H1 (cell line): ENCODE results near the gene SCUBE2. TPM values are rescaled to one million over a fixed set of nuclear protein-coding genes. Genes with fewer than 3 reads are reported as not detected.

Experiments used
- KDM4A ChIP-seq: IDR thresholded peaks from one replicate; pipeline ENCODE4 v1.7.1; 2012; ENCODE audit warnings: low read depth, mild to moderate bottlenecking, moderate library complexity, low read length, inconsistent platforms; ENCODE audit not compliant: severe bottlenecking
- TAF7 ChIP-seq: optimal IDR thresholded peaks from 2 replicates; pipeline ENCODE3; 2011; ENCODE audit warnings: low read depth, mild to moderate bottlenecking, inconsistent platforms, low read length, moderate library complexity, borderline replicate concordance
- polyA plus RNA-seq, 7 experiments: library from polyadenylated mRNA; depleted of rRNA in 3 of 7; stranded (reverse) in 5 of 7; unstranded in 2 of 7; fragments of >200 nt in 5 of 7; fragments of 200-250 nt in 2 of 7; gene quantifications; 1 replicate in 5 of 7; 2 replicates in 1 of 7; 4 replicates in 1 of 7; pipeline versions ENCODE4 v1.2.1 to v1.2.3, GENCODE V29; 2011 to 2013; ENCODE audit warnings: missing spikeins in 2 of 7, mixed read lengths in 2 of 7
- total RNA-seq: library from RNA; stranded (reverse); fragmentation: NEBNext Ultra II Directional; extraction: Animal tissue kit (Norgen Biotek cat#: 25700); gene quantifications from 2 replicates; pipeline ENCODE4 v1.2.1, GENCODE V29; 2021

Gene SCUBE2
- total and polyA plus RNA-seq, 2 of the 8 experiments (the other 6 are each of a cell fraction or from before 2014, with no cell fraction given): 0.29 to 1.2 TPM

DNA sequence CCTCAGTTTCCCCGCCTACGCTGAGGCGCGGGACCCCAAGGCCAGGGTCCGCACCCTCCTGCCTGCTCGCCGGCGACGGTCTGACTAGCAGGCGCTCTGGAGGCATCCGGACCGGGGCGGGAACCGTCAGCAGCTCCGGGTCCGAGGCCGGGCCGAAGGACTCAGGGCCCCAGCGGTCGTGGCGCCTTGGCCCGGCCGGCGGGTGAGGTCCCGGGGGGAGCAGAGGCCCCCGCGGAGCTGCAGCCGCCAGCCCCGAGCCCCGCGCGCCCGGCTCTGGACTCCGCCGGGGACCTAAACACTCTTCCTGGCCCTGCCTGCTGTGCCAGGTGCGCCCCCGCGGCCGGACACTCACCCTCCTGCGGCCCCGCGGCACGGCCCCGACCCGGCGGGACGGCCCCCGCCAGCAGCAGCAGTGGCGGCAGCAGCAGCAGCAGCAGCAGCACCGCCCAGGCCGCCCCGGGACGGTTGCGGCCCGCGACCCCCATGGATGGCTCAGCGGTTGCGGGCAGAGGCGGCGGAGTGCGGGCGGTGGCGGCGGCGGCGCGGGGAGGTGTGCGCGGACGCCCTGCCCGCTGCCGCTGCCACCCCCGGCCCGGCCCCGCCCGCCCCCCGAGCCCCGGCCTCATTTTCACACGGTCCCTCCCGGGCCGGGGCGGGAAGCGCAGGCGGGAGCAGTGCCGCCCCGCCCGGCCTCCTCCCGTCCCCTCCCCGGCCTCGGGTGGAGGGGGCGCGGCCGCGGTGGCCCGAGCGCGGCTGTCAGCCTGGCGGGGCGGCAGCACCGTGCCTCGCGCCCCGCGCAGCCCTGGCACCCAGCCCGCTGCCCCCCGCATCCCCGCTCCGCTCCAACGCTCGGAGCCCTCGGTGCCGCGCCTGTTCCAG is at the start of gene SCUBE2 (continued):
- TF ChIP-seq TAF7: no peak
- peak; percentile 85 for TF ChIP-seq KDM4A
